Right lobe of liver (tissue), 4 donors: Measurements from ENCODE around the gene ABCA3.

Experiments used
- POLR2A ChIP-seq: fragments of 450-650 bp; IDR thresholded peaks from one replicate; pipeline ENCODE4 v1.6.1; 2017; ENCODE audit warnings: antibody characterized with exemption, mild to moderate bottlenecking
- TF ChIP-seq, protein P1 (sequence below), 4 donors: fragments of 200-600 bp in 3 of 4; fragments of 450-650 bp in 1 of 4; IDR thresholded peaks; one replicate each; pipeline versions ENCODE4 v1.5.1 to v1.8.0; 2016 to 2022; ENCODE audit warnings: antibody characterized with exemption in 4 of 4, mild to moderate bottlenecking in 2 of 4
- donor health status: DM: no; HTN: no; CAD: no.
- donor health status: DM: no; HTN: no; CAD: no.
- donor health status: DM: no; HTN: yes; CAD: no.

DNA sequence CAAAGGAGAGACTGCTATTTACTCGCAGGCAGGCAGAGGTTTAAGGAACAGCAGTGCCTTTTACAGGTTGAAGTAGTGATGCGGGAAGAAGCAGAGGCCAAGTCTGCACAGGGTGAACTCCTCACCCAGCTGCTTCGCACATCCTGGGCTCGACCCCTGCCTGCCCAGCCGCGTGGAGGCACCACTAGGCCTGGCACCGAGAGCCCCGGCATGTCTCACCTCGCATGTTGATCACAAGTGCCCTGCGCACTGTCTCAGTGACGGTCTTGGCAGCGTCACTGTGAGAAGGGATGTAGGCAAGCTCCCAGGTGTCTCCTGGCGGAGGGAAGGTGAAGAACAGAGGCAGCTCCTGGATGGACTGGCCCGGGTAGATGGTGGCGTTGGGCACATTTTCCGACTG is 14.7 kb downstream of the ABCA3 start:
- TF ChIP-seq, protein P1, sequence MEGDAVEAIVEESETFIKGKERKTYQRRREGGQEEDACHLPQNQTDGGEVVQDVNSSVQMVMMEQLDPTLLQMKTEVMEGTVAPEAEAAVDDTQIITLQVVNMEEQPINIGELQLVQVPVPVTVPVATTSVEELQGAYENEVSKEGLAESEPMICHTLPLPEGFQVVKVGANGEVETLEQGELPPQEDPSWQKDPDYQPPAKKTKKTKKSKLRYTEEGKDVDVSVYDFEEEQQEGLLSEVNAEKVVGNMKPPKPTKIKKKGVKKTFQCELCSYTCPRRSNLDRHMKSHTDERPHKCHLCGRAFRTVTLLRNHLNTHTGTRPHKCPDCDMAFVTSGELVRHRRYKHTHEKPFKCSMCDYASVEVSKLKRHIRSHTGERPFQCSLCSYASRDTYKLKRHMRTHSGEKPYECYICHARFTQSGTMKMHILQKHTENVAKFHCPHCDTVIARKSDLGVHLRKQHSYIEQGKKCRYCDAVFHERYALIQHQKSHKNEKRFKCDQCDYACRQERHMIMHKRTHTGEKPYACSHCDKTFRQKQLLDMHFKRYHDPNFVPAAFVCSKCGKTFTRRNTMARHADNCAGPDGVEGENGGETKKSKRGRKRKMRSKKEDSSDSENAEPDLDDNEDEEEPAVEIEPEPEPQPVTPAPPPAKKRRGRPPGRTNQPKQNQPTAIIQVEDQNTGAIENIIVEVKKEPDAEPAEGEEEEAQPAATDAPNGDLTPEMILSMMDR (IDR thresholded peaks at IDR 0.05), result no peak
- no peak for TF ChIP-seq POLR2A
